ENCODE results near the gene SORBS1. TPM values are rescaled to one million over a fixed set of nuclear protein-coding genes. Genes with fewer than 3 reads are reported as not detected.
A peak's percentile ranks its signal among the peaks of the same experiment; 100 is the strongest.

The SORBS1 gene
- total RNA-seq, 1 donor from 2014 or later, result 896 TPM

DNA sequence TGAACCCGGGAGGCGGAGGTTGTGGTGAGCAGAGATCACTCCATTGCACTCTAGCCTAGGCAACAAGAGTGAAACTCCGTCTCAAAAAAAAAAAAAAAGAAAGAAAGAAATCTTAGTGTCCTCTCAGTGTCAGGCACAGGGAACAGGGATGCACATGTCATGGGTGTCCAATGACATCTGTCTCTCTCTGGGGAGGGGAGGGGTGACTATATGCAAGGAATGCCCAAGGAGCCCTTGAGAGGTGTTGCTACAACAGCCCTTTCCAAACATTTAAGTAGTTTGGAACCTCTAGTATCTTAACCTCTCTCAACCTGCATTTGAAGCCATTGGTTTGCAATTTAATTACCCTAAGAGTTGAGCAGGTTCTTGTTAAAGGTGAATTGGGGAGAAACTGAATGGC, 299.2 kb downstream of the SORBS1 start:
- TF ChIP-seq, protein P1, sequence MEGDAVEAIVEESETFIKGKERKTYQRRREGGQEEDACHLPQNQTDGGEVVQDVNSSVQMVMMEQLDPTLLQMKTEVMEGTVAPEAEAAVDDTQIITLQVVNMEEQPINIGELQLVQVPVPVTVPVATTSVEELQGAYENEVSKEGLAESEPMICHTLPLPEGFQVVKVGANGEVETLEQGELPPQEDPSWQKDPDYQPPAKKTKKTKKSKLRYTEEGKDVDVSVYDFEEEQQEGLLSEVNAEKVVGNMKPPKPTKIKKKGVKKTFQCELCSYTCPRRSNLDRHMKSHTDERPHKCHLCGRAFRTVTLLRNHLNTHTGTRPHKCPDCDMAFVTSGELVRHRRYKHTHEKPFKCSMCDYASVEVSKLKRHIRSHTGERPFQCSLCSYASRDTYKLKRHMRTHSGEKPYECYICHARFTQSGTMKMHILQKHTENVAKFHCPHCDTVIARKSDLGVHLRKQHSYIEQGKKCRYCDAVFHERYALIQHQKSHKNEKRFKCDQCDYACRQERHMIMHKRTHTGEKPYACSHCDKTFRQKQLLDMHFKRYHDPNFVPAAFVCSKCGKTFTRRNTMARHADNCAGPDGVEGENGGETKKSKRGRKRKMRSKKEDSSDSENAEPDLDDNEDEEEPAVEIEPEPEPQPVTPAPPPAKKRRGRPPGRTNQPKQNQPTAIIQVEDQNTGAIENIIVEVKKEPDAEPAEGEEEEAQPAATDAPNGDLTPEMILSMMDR (IDR thresholded peaks at IDR 0.05; ENCODE audit: borderline replicate concordance), result no peak
- intact Hi-C loops (cut with micrococcal nuclease), result no loop called here
- peaks cover 71% of the 10 kb centered on the region for H3K36me3 ChIP-seq
- H3K9me3 ChIP-seq (replicated peaks), result no peaks in the 10 kb centered on the region
- H3K27me3 ChIP-seq (ENCODE audit: low read depth), result no peaks in the 10 kb centered on the region
- DNase-seq, result no peak
- H3K27ac ChIP-seq (replicated peaks), result peak overlapping the region; percentile 82
- H3K4me3 ChIP-seq, result no peak overlapping the region
- peaks cover 71% of the 10 kb centered on the region for H3K4me1 ChIP-seq

Other genes starting within 250 kb of the SORBS1 start
- 11.1 TPM for gene ALDH18A1, start 95.3 kb upstream of the SORBS1 start, total RNA-seq
- gene TCTN3, start 132.6 kb upstream of the SORBS1 start, total RNA-seq, result 11.6 TPM
- gene ENTPD1, start 194.8 kb upstream of the SORBS1 start, total RNA-seq, result 7.7 TPM

Data from left ventricle myocardium inferior (tissue), 1 donor.